SH-SY5Y (cell line): ENCODE results near the gene SLC38A3.

Source experiments
- GATA2 ChIP-seq: IDR thresholded peaks from 2 replicates; pipeline ENCODE4 v1.6.1; 2011; ENCODE audit warnings: mild to moderate bottlenecking, low read depth, low read length
- GATA3 ChIP-seq: IDR thresholded peaks from 2 replicates; pipeline ENCODE4 v1.6.1; 2011; ENCODE audit warnings: low read depth, mild to moderate bottlenecking, low read length, moderate library complexity

Gene SLC38A3

DNA sequence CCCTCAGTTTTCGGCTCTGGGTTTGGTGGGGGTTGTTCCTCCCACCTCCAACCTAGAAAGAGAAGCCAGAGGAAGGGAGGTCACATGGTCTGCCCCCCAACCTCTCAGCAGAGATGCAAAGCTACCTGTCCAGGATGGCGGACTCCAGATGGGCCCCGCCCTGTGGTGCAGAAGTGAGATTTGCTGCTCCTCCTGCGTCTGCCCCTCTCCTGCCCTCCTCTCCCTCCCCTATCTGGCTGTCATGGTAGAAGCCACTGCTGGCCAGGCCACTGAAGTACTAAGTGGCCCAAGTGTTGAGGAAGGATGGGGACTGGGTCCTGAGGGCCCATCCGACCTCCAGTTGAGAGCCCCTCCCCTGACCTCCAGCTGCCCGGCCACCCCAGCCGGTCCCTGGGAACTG is 61.8 kb downstream of the SLC38A3 start:
- TF ChIP-seq GATA3, result no peak
- TF ChIP-seq GATA2, result no peak

DNA sequence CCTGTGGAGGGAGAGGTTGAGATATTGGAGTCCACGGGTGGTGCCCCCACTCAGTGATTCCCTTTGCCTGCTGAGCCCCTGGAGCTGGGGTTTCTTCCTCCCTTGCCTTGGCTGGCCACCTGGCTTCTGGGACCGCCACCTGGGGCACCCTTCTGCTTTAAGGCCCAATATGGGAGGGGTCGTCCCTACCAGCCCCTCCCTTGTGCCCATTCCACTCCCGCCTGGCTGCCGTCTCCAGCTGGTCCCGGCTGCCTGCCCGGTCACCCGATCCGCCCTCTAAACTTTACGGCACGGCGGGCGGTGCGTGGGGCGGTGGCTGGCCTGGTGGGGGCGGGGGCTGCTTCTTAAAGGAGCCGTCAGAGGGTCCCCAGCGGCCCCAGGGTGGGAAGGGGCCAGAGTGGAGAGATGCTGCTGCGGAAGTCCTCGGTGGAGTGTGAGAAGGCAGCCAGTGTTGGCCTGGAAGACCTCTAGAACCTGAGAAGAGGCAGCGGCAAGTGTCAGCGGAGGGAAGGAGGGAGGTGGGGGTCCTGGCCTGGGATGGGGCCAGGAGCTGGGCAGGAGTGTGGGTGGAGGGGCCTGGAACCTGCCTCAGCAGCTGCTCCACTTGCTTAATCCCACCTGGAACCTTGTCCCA is 62.3 kb downstream of the SLC38A3 start:
- TF ChIP-seq GATA2, result no peak
- TF ChIP-seq GATA3, result no peak

DNA sequence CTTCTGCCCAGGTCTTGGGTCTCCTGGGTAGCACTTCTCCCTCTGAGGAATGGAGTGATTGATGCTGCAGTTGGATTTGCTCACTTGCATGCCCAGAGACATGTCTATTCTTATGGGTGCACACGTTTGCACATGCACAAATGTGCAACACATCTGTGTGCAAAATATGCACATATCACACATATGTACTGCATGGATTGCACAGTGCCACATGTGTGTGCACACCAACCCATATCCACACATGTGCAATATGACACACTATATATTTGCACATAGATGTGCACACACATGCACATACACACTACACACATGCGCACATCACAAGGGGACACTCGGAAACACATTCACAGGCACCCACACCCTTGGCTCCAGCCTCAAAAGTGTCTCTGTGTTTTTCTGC is 63.2 kb downstream of the SLC38A3 start:
- no peak for TF ChIP-seq GATA2
- no peak for TF ChIP-seq GATA3

DNA sequence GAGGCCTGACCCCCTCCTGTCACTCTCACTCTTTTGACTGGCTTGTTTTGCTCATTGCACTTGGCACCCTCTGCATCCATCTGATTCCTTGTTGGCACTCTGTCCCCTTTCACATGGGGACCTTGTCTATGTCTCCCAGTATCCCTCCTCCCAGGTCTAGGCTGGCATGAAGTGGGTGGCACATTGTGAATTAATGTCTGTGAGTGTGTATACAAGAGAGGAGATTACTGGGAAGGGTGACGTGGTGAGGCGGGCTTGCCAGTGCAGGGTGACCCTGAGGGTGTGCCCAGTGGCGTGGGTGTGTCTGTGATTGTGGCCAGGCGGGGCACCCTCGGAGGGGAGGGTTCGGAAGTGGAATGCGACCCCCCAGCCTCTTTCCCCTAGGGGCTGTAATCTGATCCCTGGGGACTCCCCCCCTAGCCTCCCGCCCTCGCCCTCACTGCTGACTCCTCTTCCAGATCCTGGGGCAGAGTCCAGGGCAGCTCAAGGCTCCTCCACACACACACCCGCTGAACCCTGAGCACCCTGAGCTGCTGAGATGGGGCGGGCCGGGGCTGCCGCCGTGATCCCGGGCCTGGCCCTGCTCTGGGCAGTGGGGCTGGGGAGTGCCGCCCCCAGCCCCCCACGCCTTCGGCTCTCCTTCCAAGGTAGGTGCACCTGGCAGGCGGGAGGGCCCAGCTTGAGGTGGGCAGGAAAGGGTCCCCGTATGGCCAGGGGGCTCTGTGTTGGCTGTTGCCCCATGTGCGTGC is 63.8 kb downstream of the SLC38A3 start, which contains the start of gene SEMA3B:
TSS of gene SEMA3B (plus strand) at position 445 of the 749 bp plus-strand sequence. CDS start at position 539, 94 bp downstream.
- TF ChIP-seq GATA3, result no peak
- TF ChIP-seq GATA2, result no peak

DNA sequence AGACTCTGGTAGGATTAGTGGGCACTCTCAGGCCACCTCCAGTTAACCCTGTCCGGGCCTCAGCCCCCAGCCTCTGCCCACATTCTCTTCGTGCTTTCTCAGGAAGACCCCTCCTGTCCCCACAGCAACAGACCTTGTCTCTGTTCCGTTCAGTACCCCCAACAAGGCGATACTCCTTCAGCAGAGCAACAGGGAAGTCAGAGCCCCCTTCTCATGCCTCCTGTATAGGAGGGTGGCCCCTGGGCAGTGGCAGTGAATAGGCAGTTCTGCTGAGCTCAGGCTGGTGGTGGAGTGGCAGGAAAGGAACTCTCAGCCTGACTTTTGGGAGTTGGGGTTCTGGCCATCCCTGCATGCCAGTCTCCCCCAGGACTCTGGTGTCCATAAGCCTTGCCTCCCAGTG is 64.4 kb downstream of the SLC38A3 start:
- no peak for TF ChIP-seq GATA2
- TF ChIP-seq GATA3, result no peak

DNA sequence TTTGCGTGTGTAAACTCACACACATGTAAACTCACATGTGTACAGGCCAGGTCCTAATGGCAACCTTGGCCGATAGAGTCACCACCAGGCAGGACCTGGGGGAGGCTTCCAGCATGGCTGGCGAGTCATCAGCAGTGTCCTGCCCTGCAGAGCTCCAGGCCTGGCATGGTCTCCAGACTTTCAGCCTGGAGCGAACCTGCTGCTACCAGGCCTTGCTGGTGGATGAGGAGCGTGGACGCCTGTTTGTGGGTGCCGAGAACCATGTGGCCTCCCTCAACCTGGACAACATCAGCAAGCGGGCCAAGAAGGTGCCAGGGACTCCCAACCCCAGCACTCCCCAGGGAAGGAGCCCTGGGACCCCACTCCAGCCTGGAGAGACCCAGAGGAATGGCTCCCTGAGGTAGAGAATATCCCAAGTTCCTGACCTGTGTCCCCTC is 64.9 kb downstream of the SLC38A3 start:
- TF ChIP-seq GATA3, result no peak
- TF ChIP-seq GATA2, result no peak

DNA sequence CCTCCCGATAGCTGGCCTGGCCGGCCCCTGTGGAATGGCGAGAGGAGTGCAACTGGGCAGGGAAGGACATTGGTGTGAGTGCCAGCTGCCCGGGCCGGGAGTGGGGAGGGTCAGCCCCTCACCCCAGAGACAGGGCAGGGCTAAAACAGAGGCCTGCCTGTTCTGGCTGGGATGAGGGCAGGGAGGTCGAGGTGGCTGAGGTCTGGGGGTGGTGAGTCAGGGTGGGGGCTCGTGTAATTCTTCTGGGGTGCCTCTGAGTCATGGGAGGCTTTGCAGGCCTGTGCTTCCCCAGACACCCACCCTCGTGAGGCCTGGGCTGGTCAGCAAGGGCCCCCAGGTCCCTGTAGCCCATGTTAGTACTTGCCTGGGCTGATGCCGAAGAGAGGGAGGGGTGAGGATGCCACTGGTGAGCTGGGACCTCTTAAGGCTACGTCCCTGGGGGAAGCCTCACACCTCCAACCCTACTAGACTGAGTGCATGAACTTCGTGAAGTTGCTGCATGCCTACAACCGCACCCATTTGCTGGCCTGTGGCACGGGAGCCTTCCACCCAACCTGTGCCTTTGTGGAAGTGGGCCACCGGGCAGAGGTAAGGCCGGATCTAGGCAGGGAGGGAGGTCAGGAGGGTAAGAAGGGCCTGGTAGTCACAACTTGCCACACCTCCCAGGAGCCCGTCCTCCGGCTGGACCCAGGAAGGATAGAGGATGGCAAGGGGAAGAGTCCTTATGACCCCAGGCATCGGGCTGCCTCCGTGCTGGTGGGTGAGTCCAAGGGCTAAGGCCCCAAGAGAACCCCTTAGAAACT is 65.6 kb downstream of the SLC38A3 start:
- TF ChIP-seq GATA2 (no peak), GATA3 (no peak)
